GF-D8 (cell line): ENCODE measurements around the gene CCDC82.
"Not testable (repeated sequence)": the region's sequence is repeated elsewhere in the genome, so short reads cannot be mapped to it uniquely, and the experiment has no call there.

Source experiments
- DNase-seq: peaks from one replicate; lab custom pipeline; 2025; lab: John Stamatoyannopoulos, UW

Gene CCDC82

DNA sequence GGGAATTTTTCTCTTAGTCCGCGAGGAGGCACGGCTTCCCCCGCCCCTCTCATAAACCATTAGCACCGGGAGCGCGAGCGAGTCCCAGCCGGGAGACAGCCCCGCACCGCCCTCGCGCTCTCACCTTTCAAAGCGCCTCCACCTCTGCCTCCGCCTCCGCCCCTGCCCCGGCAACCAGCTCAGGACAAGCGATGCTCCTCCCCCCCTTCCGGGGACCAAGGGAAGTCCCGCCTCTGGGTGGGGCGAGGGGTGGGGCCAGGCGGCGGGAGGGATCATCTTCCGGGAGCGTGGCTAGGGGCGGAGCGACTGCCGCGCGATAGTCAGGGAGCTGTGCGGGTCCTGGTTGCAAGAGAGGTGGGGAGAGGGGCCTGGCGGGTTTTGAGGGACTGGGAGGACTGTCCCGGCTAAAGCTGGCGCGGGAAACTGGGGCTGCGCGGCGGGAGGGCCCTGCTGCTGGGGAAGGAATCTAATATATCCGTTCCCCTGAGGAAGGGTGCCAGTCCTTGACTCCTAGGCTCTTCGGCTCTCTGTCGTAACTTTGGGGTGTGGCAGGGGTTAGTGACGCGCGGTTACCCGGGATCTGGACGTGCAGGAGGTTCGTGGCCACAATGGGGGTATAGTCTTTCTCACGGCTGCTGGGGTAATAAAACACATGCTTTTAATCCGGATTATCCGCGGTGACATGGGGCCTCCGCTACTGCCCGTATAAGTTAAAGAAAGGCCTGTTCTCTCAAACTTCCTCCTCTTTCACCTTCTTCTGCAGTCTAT lies at the start of gene CCDC82, which contains the start of gene JRKL:
TSS of gene CCDC82 (minus strand) at position 193 of the 768 bp plus-strand sequence. CDS start 5,165 bp downstream, outside the sequence.
TSS of gene JRKL (plus strand) at position 294 of the 768 bp plus-strand sequence. CDS start 637 bp downstream, outside the sequence.
- DNase-seq: peak; percentile 78

DNA sequence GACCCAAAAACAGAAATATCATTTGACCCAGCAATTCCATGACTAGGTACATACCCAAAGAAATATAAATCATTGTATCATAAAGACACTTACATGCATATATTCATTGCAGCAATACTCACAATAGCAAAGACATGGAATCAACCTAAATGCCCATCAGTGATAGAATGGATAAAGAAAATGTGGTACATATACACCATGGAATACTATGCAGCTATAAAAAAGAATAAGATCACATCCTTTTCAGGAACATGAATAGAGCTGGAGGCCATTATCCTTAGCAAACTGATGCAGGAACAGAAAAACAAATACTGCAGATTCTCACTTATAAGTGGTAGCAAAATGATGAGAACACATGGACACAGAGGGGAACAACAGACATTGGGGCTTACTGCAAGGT lies 42.9 kb upstream of the CCDC82 start:
- not testable (repeated sequence) for DNase-seq

GRCh38 chr11:96430668-96431067 lies 41.0 kb upstream of the CCDC82 start:
- no peak for DNase-seq

GRCh38 chr11:96424693-96425092 lies 35.0 kb upstream of the CCDC82 start:
- DNase-seq: no peak

DNA sequence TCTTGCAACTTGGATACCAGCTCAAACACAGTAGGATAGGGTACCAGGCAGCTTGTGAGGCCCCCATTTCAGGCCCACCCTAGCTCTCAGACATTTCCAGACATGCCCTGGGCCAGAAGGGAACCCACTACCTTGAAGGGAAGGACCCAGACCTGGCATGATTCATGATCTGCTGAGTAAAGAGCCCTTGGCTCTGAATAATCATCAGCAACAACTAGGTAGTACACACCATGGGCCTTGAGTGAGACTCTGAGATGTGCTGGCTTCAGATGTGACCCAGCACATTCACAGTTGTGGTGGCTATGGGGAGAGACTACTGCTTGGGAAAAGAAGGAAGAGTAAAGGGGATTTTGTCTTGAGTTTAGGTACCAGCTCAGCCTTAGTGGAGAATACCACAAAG lies 23.7 kb upstream of the CCDC82 start:
- no peak for DNase-seq

- no peak for DNase-seq
Measured at GRCh38 chr11:96412761-96413381, 23.2 kb upstream of the CCDC82 start.

DNA sequence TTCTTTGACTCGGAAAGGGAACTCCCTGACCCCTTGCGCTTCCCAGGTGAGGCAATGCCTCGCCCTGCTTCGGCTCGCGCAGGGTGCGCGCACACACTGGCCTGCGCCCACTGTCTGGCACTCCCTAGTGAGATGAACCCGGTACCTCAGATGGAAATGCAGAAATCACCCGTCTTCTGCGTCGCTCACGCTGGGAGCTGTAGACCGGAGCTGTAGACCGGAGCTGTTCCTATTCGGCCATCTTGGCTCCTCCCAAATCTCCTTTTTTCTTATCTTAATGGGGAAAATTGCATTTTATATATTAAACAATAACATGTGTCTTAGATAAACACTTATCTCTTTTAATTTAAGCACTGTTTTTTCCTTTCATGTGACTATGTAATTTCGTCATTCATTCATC lies 21.7 kb upstream of the CCDC82 start:
- DNase-seq: not testable (repeated sequence)

DNA sequence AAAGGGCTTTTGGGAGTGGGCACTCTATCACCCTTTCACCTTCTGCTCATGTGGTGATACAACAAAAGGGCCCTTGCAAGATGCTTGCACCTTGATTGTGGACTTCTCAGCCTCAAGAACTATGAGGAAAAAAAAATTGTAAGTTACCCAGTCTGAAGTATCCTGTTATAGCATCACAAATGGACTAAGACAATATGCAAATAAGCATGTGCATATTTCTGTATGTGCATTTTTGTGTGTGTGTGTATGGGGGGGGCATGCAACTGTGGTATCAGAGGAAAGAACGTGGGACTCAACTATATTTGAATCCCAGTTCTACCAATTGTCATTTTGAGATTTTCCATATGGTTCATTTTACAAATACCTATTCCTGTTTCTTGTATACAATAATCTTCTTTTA lies 11.0 kb upstream of the CCDC82 start:
- DNase-seq: no peak

DNA sequence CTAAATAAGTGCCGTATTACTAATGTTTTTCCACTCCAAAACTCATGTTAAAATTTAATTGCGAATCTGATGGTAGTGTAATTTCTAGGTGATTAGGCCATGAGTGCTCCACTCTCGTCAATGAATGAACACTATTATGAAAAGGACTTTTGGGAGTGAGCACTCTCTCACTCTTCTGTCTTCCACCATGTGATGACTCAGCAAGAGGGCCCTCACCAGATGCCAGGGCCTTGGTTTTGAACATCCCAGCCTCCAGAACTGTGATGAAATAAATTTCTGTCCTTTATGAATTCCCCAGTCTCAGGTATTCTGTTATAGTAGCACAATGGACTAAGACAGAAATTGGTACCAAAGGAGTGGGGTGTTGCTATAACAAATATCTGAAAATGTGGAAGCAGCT lies 8.2 kb upstream of the CCDC82 start:
- no peak for DNase-seq

DNA sequence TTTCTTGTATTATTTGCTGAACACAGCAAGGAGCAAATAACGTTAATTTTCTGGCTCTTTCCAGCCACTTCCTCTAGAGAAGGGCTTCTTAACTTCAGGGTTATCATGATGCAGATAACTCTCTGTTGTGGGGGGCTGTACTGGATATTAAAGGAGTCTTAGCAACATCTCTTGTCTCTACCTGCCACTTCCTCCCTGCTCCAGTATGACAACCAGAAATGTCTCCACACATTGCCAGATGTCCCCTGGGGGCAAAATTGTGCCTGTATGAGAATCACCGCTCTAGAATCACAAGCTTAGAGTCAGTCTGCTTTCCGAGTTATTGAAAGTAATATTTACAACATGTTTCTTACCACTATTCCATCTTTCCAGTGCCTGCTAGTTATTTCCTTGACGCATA lies 6.9 kb upstream of the CCDC82 start:
- DNase-seq: no peak

GRCh38 chr11:96394773-96395172 lies 5.1 kb upstream of the CCDC82 start:
- no peak for DNase-seq

DNA sequence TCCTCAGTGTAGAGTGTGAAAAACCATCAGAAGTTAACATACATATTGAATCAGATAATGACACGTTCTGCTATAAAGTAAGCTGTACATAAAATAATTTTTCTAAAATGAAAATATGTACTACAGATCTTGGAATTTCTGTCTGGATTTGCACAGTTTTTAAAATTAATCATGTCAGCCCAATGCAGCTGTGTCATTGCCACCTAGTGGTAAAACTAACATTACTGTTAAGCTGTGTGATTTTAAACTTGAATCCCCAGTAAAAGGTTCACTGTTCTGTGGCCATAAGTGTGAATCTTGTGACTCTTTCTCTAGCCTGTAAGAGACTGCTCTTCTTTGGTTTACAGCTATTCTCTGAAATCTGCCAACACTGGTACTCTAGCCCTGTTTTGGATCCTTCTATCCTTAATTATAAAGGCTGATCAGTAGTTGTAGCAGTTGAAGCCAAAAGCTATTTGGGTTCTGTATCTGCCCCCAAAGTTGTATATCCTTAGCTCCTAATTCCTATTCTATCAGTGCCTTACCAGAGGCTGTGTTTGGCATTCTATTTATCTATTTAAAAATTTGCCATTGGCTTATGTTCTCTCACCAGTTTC lies 4.1 kb upstream of the CCDC82 start:
- no peak for DNase-seq

DNA sequence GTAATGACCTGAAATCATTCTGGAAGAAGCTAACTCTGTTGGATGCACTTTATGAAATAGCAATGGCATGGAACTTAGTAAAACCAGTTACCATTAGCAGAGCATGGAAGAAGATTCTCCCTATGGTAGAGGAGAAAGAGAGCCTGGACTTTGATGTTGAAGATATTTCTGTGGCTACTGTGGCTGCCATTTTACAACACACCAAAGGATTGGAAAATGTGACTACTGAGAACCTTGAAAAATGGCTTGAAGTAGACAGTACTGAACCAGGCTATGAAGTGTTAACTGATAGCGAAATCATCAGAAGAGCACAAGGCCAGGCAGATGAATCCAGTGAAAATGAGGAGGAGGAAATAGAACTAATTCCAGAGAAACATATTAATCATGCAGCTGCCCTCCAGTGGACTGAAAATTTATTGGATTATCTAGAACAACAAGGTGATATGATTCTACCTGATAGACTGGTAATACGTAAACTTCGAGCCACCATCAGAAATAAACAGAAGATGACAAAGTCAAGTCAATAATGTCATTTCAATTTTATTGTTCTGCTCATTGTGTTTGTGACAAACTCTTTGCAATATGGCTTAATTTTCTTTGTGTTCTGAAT lies 2.1 kb upstream of the CCDC82 start:
- no peak for DNase-seq

DNA sequence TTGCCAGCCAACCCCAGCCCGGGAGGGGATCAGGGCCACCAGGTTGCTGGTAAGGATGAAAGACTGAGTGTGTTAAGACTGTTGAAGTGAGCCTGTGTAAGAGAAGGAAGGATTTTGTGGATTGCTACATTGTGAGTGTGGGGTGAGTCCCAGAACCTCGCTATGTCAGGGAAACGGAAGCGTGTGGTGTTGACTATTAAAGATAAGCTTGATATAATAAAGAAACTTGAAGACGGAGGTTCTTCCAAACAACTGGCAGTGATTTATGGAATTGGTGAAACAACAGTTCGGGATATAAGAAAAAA lies 728 bp upstream of the CCDC82 start:
- DNase-seq: peak; percentile 15

- peak; percentile 46 for DNase-seq
Measured at GRCh38 chr11:96388891-96389719, 607 bp downstream of the CCDC82 start.

DNA sequence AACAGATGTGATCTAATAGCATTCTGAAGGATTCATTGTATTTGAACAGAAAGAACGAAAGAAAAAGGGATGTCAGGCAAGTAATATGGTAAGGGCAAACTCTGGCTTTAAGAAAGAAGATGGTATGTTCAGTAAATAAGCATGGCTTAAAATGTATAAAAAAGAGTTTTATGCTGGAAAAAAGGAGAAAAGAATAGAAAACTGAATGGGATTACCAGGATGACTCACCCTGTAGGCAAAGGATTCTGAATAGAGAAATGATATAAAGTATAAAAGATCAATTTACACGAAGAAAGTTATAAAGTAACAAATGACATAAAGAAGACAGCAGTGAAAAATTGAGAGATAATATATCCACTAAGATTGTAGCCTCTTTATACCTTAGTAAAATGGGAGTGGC lies 4.5 kb downstream of the CCDC82 start:
- DNase-seq: no peak

- DNase-seq: no peak
Measured at GRCh38 chr11:96384156-96384555, 5.6 kb downstream of the CCDC82 start.

DNA sequence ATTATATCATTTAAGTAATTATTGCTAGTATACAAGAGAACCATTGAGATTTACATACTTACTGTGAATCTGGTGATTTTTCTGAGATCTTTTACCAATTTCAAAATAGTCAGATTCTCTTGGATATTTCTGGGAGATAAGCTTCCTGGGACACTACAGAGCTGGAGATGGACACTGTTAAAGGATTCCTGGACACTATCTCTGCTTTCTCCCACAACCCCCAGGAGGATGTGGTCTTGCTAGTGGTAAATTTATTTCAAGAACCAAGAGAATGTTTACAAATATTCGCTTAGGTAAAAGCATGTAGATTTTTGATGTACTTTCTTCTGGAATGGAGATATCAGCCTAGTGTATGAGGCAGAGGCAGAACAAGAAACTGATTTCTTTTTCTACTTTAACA lies 12.9 kb downstream of the CCDC82 start:
- DNase-seq: no peak

DNA sequence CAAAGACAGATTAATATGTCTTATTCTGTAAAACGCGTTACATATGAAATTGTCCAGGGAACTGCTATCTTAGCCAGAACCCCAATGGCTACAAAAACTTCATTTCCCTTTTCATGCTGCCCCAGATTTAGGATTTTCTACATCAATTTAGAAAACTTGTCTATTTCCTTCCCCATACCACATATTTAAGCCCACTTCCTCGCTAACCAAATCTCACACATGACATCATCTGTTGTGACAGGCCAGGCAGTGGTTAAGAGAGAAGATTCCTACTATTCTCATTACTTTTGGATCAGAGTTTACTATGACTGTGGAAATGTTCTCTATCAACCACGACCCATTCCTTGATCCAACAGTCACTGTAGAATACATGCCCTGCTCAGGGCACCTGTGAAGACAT lies 15.9 kb downstream of the CCDC82 start:
- no peak for DNase-seq

DNA sequence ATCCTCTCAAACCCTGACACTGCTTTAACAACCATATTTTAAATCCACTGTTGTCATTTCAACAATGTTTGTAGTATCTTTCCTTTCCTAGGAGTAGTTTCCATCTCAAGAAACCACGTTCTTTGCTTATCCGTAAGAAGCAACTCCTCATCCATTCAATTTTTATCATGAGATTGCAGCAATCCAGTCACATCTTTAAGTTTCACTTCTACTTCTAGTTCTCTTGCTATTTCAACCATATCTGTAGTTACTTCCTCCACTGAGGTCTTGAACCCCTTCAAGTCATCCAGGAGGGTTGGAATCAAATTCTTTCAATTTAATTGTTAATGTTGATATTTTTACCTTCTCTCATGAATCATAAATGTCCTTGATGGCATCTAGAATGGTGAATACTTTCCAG lies 22.4 kb downstream of the CCDC82 start:
- no peak for DNase-seq

DNA sequence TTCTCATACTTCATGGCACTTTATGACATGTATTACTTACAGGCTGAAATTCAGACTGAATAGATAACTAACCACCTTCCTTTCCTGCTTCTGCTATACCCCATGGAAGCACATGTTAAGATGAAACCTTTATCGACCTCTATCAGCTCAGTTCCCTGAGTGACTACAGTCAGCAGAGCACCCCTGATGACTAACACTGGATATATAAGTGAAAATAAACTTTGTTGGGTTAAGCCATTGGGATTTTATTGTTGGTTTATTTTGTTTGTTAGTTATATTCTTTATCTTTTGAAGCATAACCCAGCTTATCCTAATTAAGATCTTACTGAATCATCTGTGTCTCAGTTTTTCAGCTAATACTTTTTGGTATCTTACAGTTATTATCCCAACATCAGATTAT lies 23.7 kb downstream of the CCDC82 start:
- no peak for DNase-seq

DNA sequence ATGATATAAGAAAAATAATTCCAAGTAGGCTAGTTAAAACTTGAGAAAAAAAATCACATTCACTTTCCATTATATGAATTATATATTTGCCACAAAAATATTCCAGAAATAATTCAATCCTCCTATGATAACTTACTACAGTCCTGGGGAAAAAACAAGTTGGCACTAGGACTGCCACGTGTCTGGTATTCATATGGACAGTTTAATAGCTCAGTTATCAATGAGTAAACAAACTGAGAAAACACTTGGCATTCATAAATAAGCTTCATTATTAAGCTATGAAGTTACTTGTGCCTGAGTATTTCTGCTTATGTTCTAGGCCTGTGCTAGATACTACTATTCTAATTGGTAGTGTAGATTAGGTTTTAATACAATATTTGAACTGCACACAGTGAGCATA lies 24.2 kb downstream of the CCDC82 start:
- no peak for DNase-seq
